K562 (cell line): ENCODE results near the gene APP. TPM values are rescaled to one million over a fixed set of nuclear protein-coding genes. Genes with fewer than 3 reads are reported as not detected.

Experiments
- HMGN3 ChIP-seq: IDR thresholded peaks from 2 replicates; pipeline ENCODE4 v1.6.1; 2011; ENCODE audit warnings: borderline replicate concordance, low read depth, mild to moderate bottlenecking, mixed read lengths, low read length; ENCODE audit not compliant: insufficient read length; ENCODE audit errors: extremely low read depth
- IRF9 ChIP-seq: fragments of 450-650 bp; IDR thresholded peaks from 2 replicates; pipeline ENCODE4 v1.6.1; 2016; ENCODE audit warnings: missing biosample characterization, missing genetic modification characterization
- MGA ChIP-seq: fragments of 450-650 bp; IDR thresholded peaks from 2 replicates; pipeline ENCODE4 v1.6.1; 2016; ENCODE audit warnings: mild to moderate bottlenecking, moderate library complexity
- MIER1 ChIP-seq: fragments of 450-650 bp; IDR thresholded peaks from 2 replicates; pipeline ENCODE4 v1.6.1; 2016; ENCODE audit warnings: antibody characterized with exemption, mild to moderate bottlenecking, low read depth
- ZBTB7A ChIP-seq: IDR thresholded peaks from 2 replicates; pipeline ENCODE4 v1.6.1; 2011; ENCODE audit warnings: low read depth, mild to moderate bottlenecking, low read length, moderate library complexity, borderline replicate concordance; ENCODE audit not compliant: control insufficient read depth
- ZFP36 ChIP-seq: fragments of 150-350 bp; IDR thresholded peaks from 2 replicates; pipeline ENCODE4 v1.6.1; 2018; ENCODE audit warnings: low read length, low read depth; ENCODE audit not compliant: partially characterized antibody
- ZNF274 ChIP-seq: IDR thresholded peaks from 2 replicates; pipeline ENCODE4 v1.6.1; 2011; ENCODE audit warnings: low read depth, mild to moderate bottlenecking, low read length, moderate library complexity, borderline replicate concordance
- polyA plus RNA-seq, 8 experiments: library from polyadenylated mRNA; depleted of rRNA in 4 of 8; stranded (reverse) in 5 of 8; unstranded in 3 of 8; fragments of >200 nt; fragmentation: Nextera tagmentation in 2 of 8; fragmentation: Illumina TruSeq in 1 of 8; extraction: Ambion mirVana in 2 of 8; extraction: Trizol in 1 of 8; gene quantifications; 2 replicates each; pipeline versions ENCODE4 v1.2.1 to v1.2.3, GENCODE V29; 2011 to 2014; ENCODE audit warnings: inconsistent platforms in 1 of 8, missing spikeins in 1 of 8
- total RNA-seq, 7 experiments: library from RNA; depleted of rRNA in 6 of 7; stranded (reverse); fragments of >200 nt in 6 of 7; fragmentation: Illumina TruSeq in 2 of 7; extraction: Trizol in 2 of 7; gene quantifications; 2 replicates each; pipeline versions ENCODE4 v1.2.1 to v1.2.3, GENCODE V29; 2011 to 2021; ENCODE audit warnings: low replicate concordance in 1 of 7

APP gene
- total and polyA plus RNA-seq, 9 of the 15 experiments (the other 6 are each of a cell fraction or from before 2014, with no cell fraction given) = 0.01 to 1.5 (median 0.16) TPM; not detected in 5

GRCh38 chr21:26170471-26171257, at the start of gene APP (continued):
- TF ChIP-seq MIER1 (no peak), ZFP36 (no peak), IRF9 (no peak), MGA (peak; percentile 38; the same call in 1 of the 2 replicates), ZBTB7A (peak; percentile 33; the same call in 1 of the 2 replicates), HMGN3 (no peak), ZNF274 (no peak)
